ENCODE data around the gene NCLN. TPM values are rescaled to one million over a fixed set of nuclear protein-coding genes. Genes with fewer than 3 reads are reported as not detected.
"Not testable (repeated sequence)": the region's sequence is repeated elsewhere in the genome, so short reads cannot be mapped to it uniquely, and the experiment has no call there.

Gene NCLN
- total RNA-seq, 1 experiment from 2014 or later, result 143 TPM

DNA sequence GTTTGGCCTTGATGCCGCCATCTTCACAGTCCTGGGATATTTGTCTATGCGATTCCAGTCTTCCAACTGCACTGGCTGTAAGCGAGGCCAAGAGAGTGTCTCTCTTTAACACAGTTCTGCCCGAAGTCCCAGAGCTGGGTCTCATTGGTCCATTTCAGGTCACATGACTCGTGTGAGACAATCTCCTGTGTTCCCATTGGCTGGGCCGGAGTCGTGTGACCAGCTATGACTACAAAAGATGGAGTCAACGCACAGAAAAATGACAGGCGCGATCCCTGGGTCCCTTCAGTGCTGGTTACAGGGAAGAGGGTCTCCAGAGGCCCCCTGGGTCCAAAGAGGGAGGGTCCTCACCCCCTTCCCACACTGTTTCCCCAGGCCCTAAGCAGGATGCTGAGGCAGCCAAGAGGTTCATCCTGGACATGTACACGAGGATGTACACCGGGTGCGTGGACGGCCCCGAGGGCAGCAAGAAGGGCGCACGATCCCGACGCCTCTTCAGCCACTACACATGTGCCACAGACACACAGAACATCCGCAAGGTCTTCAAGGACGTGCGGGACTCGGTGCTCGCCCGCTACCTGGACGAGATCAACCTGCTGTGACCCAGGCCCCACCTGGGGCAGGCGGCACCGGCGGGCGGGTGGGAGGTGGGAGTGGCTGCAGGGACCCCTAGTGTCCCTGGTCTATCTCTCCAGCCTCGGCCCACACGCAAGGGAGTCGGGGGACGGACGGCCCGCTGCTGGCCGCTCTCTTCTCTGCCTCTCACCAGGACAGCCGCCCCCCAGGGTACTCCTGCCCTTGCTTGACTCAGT lies 23.1 kb upstream of the NCLN start:
- DNase-seq (ENCODE audit: low read depth in 1 of 2, low spot score in 2 of 2), result no peak
- no peaks in the 10 kb centered on the region for H3K9me3 ChIP-seq (replicated peaks)

DNA sequence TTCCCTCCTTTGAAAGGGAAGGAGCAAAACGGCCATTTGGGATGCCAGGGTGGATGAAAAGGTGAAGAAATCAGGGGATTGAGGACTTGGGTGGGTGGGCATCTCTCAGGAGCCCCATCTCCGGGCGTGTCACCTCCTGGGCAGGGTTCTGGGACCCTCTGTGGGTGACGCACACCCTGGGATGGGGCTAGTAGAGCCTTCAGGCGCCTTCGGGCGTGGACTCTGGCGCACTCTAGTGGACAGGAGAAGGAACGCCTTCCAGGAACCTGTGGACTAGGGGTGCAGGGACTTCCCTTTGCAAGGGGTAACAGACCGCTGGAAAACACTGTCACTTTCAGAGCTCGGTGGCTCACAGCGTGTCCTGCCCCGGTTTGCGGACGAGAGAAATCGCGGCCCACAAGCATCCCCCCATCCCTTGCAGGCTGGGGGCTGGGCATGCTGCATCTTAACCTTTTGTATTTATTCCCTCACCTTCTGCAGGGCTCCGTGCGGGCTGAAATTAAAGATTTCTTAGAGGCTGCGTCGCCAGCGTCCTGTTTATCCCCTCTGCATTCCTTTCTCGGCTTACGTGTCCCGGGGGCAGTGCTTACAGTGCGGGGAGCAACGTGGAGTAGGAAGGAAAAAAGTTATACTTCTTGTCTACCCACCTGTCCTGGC lies 22.4 kb upstream of the NCLN start:
- peaks cover 12% of the 10 kb centered on the region for H3K4me1 ChIP-seq (replicated peaks)
- H3K27me3 ChIP-seq (replicated peaks), result no peaks in the 10 kb centered on the region
- no peaks in the 10 kb centered on the region for H3K36me3 ChIP-seq
- peak; percentile 54 to 75 for DNase-seq (ENCODE audit: low read depth in 1 of 2, low spot score in 2 of 2)
- no peaks in the 10 kb centered on the region for H3K9me3 ChIP-seq (replicated peaks)
- no peak overlapping the region for H3K4me3 ChIP-seq
- H3K27ac ChIP-seq, result no peak overlapping the region

More for the DNA sequence above, 23.1 kb upstream of the NCLN start:
- peaks cover 12% of the 10 kb centered on the region for H3K4me1 ChIP-seq (replicated peaks)
- no peak overlapping the region for H3K4me3 ChIP-seq
- H3K27me3 ChIP-seq (replicated peaks), result no peaks in the 10 kb centered on the region
- H3K27ac ChIP-seq, result no peak overlapping the region
- H3K36me3 ChIP-seq, result no peaks in the 10 kb centered on the region

DNA sequence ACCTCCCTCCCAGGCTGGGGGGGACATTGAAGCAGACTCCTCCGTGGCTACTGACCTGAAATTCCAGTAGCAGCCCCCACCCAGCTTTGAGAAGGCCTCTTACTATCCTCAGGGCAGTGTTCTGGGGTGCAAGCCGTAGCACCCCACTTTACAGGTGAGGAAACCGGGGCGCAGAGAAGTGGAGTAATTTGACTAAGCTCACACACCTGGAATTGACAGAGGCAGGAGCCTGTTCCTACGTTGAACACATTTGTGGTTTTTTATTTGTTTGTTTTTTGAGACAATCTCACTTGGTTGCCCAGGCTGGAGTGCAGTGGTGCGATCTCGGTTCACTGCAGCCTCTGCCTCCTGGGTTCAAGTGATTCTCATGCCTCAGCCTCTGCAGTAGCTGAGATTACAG lies 21.8 kb upstream of the NCLN start:
- Histone ChIP-seq H3K4me1 (replicated peaks) (peaks cover 12% of the 10 kb centered on the region), H3K27me3 (replicated peaks) (no peaks in the 10 kb centered on the region), H3K4me3 (no peak overlapping the region), H3K36me3 (no peaks in the 10 kb centered on the region), H3K9me3 (replicated peaks) (no peaks in the 10 kb centered on the region), H3K27ac (no peak overlapping the region)
- no peak for DNase-seq (ENCODE audit: low read depth in 1 of 2, low spot score in 2 of 2)

DNA sequence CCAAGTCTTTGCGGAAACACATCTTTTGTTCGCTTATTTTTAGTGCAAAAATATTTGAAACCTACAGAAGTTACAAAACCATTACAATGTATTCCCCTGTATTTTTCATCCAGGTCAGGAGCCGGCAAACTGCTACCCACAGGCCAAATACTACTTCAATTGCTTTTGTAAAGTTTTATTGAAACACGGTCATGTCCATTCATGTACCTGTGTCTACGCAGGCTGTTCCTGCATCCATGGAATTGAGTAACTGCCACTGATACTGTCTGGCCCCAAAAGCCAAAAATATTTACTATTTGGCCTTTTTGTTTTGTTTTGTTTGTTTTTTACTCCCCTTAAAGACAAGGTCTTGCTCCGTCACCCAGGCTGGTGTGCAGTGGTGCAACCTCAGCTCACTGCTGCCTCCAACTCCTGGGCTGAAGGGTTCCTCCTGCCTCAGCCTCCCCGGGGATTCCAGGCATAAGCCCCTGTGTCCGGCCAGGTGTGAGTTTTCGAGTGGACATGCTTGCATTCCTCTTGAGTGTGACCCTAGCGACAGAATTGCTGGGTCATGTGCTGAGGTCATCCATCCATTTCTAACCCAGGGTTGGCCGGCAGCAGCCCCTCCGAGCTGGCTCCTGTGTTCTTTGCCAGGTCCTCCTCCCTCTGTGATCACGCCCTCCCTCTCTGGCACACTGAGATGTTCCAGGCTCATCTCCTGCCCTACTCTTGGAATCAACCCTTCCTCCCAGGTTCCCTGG lies 18.0 kb upstream of the NCLN start:
- DNase-seq (ENCODE audit: low read depth in 1 of 2, low spot score in 2 of 2), result no peak
- H3K9me3 ChIP-seq (replicated peaks), result no peaks in the 10 kb centered on the region
- H3K27me3 ChIP-seq (replicated peaks), result no peaks in the 10 kb centered on the region
- no peaks in the 10 kb centered on the region for H3K36me3 ChIP-seq
- H3K4me3 ChIP-seq, result no peak overlapping the region
- H3K4me1 ChIP-seq (replicated peaks), result peaks cover 18% of the 10 kb centered on the region
- H3K27ac ChIP-seq, result no peak overlapping the region

DNA sequence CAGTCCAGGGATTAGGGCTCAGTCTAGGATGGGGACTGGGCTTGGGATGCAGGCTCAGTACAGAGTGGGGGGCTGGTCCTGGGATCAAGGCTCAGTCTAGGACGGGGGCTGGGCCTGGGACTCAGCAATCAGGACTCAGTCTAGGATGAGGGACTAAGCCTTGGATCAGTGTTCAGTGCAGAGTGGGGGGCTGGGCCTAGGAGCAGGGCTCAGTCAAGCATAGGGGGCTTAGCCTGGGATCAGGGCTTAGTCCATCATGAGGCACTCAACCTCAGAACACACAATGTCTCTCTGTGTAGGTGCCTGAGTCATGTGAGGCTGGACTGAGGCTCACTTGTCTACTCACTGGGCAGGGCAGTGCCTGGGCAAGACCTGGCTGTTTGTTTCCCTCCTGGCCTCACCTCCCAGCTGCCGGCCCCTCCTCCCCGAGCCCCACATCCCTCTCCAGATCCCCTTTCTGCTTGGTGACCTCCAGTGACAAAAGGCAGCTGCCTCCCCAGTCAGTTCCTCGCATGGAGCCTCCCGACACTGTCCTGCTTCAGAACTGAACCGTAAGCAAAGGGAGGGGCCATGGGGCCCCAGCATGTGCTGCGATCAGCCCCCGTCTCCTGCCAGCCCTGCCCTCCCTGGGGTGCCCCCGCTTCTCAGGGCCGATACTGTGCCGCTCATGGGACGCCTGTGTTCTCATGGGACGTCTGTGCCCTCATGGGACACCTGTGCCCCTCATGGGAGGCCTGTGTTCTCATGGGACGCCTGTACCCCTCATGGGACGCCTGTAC lies 13.6 kb upstream of the NCLN start:
- no peak overlapping the region for H3K27ac ChIP-seq
- no peak overlapping the region for H3K4me3 ChIP-seq
- no peaks in the 10 kb centered on the region for H3K9me3 ChIP-seq (replicated peaks)
- no peaks in the 10 kb centered on the region for H3K27me3 ChIP-seq (replicated peaks)
- H3K36me3 ChIP-seq, result no peaks in the 10 kb centered on the region
- H3K4me1 ChIP-seq (replicated peaks), result peaks cover 19% of the 10 kb centered on the region
- DNase-seq (ENCODE audit: low read depth in 1 of 2, low spot score in 2 of 2), result no peak

DNA sequence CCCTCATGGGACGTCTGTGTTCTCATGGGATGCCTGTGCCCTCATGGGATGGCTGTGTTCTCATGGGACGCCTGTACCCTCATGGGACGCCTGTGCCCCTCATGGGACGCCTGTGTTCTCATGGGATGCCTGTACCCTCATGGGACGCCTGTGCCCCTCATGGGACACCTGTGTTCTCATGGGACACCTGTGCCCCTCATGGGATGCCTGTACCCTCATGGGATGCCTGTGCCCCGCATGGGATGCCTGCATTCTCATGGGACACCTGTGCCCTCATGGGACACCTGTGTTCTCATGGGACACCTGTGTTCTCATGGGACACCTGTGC lies 13.1 kb upstream of the NCLN start:
- H3K27me3 ChIP-seq (replicated peaks); H3K36me3 ChIP-seq; H3K4me3 ChIP-seq; H3K9me3 ChIP-seq (replicated peaks); H3K27ac ChIP-seq; DNase-seq (ENCODE audit: low read depth in 1 of 2, low spot score in 2 of 2): not testable (repeated sequence)
- H3K4me1 ChIP-seq (replicated peaks), result peaks cover 24% of the 10 kb centered on the region

DNA sequence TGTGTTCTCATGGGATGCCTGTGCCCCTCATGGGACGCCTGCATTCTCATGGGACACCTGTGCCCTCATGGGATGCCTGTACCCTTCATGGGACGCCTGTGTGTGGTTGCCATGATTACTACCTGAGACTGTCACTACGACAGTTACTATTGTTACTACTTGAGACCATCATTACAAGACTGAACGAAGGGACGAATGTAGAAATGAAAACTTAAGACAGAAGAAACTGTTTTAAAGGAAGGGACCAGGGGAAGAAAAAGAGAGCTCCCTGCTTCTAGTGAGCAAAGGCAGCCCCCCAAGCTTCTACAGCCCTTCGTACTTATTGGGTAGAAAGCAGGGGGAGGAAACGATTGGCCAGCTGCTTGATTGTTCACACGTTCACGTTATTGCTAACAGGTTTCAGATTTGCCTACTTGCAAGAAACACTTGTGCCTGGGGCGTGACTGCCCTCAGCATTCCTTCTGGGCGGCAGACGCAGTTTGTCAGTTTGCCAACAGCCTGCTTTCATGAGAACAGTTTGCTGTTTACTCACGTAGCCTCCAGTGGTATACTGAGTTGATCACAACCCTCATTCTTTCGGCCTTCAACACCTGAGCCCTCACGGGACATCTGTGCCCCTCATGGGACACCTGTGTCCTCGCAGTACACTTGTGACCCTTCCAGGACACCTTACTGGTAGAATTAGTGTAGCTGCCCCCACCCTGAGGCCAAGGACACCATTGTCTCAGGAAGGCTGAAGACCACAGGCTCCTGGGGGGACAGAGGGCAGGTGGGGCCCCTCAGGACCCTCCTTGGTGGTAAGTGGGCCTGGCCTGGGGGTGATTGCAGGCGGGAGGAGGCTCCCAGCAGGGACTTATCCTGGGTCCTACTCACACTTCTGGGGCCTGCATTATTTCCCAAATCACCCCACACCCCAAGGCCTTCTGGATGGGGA lies 9.7 kb upstream of the NCLN start:
- no peak overlapping the region for H3K4me3 ChIP-seq
- H3K9me3 ChIP-seq (replicated peaks), result no peaks in the 10 kb centered on the region
- H3K36me3 ChIP-seq, result no peaks in the 10 kb centered on the region
- H3K27me3 ChIP-seq (replicated peaks), result no peaks in the 10 kb centered on the region
- H3K27ac ChIP-seq, result peak overlapping the region; percentile 86
- DNase-seq (ENCODE audit: low read depth in 1 of 2, low spot score in 2 of 2), result peak; percentile 64 to 86
- peaks cover 19% of the 10 kb centered on the region for H3K4me1 ChIP-seq (replicated peaks)

DNA sequence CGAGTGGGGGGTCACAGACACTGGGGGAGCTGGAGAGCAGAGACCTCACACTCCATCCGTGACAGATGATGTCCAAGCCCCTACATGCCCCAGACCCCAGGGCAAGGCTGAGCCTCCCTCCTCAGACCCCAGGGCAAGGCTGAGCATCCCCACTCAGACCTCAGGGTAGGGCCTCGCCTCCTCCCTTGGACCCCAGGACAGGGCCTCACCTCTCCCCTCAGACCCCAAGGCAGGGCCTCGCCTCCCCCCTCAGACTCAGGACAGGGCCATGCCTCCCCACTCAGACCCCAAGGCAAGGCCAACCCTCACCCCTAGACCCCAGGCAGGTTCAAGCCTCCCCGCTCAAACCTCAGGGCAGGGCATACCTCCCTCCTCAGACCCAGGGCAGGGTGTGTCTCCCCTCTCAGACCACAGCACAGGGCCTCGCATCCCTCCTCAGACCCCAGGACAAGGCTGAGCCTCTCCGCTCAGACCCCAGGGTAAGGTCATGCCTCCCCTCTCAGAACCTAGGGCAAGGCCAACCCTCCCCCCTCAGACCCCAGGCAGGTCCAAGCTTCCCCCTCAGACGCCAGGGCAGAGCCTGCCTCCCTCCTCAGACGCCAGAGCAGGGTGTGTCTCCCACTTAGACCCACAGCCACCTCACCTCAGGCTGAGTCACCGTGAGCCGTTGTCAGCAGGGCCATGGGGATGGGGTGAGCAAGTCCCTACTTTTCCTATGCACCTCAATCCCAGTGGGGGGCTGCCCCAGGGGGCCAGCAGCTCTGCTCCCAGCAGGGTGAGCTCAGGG lies 8.8 kb upstream of the NCLN start:
- Histone ChIP-seq H3K36me3 (no peaks in the 10 kb centered on the region), H3K4me1 (replicated peaks) (peaks cover 19% of the 10 kb centered on the region), H3K27me3 (replicated peaks) (no peaks in the 10 kb centered on the region), H3K27ac (peak overlapping the region; percentile 86), H3K9me3 (replicated peaks) (no peaks in the 10 kb centered on the region), H3K4me3 (no peak overlapping the region)
- DNase-seq (ENCODE audit: low read depth in 1 of 2, low spot score in 2 of 2), result peak; percentile 72 to 87

DNA sequence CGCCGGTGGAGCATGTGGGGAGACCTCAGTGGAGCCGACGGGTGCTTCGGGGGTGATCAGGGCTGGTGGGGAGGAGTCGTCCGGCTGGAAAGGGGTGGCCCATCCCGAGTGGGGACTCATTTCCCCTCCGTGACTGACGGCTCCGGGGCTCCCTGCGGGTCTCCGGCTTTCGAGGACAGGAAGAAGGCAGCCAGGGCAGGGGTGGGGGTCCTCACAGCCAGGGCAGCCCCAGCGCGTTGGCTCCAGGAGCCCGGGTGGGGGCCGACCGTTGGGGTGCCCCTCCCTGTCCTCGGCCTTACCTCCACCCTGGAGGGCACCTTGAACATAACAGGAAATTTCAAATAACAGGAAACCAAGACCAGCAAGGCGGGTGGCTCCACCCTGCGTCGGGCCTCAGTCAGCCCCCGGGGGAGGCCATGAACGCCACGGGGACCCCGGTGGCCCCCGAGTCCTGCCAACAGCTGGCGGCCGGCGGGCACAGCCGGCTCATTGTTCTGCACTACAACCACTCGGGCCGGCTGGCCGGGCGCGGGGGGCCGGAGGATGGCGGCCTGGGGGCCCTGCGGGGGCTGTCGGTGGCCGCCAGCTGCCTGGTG lies 7.3 kb upstream of the NCLN start, which contains the start of gene S1PR4:
S1PR4 (plus strand) TSS at position 393 of the 596 bp plus-strand sequence; CDS start at position 417, 24 bp downstream.
- no peaks in the 10 kb centered on the region for H3K27me3 ChIP-seq (replicated peaks)

DNA sequence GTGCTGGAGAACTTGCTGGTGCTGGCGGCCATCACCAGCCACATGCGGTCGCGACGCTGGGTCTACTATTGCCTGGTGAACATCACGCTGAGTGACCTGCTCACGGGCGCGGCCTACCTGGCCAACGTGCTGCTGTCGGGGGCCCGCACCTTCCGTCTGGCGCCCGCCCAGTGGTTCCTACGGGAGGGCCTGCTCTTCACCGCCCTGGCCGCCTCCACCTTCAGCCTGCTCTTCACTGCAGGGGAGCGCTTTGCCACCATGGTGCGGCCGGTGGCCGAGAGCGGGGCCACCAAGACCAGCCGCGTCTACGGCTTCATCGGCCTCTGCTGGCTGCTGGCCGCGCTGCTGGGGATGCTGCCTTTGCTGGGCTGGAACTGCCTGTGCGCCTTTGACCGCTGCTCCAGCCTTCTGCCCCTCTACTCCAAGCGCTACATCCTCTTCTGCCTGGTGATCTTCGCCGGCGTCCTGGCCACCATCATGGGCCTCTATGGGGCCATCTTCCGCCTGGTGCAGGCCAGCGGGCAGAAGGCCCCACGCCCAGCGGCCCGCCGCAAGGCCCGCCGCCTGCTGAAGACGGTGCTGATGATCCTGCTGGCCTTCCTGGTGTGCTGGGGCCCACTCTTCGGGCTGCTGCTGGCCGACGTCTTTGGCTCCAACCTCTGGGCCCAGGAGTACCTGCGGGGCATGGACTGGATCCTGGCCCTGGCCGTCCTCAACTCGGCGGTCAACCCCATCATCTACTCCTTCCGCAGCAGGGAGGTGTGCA lies 6.6 kb upstream of the NCLN start:
- DNase-seq (ENCODE audit: low read depth in 1 of 2, low spot score in 2 of 2), result peak in 1 of 2 experiments; percentile 45
- Histone ChIP-seq H3K27me3 (replicated peaks) (no peaks in the 10 kb centered on the region), H3K36me3 (no peaks in the 10 kb centered on the region), H3K4me3 (no peak overlapping the region), H3K27ac (no peak overlapping the region), H3K4me1 (replicated peaks) (peaks cover 19% of the 10 kb centered on the region), H3K9me3 (replicated peaks) (no peaks in the 10 kb centered on the region)

More for the DNA sequence above, 7.3 kb upstream of the NCLN start, which contains the start of gene S1PR4:
- peaks cover 19% of the 10 kb centered on the region for H3K4me1 ChIP-seq (replicated peaks)
- no peaks in the 10 kb centered on the region for H3K9me3 ChIP-seq (replicated peaks)
- no peaks in the 10 kb centered on the region for H3K36me3 ChIP-seq
- peak in 1 of 2 experiments; percentile 47 for DNase-seq (ENCODE audit: low read depth in 1 of 2, low spot score in 2 of 2)
- no peak within 1 kb of the TSS for H3K4me3 ChIP-seq
- H3K27ac ChIP-seq, result no peak within 1 kb of the TSS

DNA sequence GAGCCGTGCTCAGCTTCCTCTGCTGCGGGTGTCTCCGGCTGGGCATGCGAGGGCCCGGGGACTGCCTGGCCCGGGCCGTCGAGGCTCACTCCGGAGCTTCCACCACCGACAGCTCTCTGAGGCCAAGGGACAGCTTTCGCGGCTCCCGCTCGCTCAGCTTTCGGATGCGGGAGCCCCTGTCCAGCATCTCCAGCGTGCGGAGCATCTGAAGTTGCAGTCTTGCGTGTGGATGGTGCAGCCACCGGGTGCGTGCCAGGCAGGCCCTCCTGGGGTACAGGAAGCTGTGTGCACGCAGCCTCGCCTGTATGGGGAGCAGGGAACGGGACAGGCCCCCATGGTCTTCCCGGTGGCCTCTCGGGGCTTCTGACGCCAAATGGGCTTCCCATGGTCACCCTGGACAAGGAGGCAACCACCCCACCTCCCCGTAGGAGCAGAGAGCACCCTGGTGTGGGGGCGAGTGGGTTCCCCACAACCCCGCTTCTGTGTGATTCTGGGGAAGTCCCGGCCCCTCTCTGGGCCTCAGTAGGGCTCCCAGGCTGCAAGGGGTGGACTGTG lies 5.9 kb upstream of the NCLN start:
- no peaks in the 10 kb centered on the region for H3K36me3 ChIP-seq
- H3K4me1 ChIP-seq (replicated peaks), result peaks cover 20% of the 10 kb centered on the region
- H3K27me3 ChIP-seq (replicated peaks), result no peaks in the 10 kb centered on the region
- no peak for DNase-seq (ENCODE audit: low read depth in 1 of 2, low spot score in 2 of 2)
- no peak overlapping the region for H3K4me3 ChIP-seq
- no peaks in the 10 kb centered on the region for H3K9me3 ChIP-seq (replicated peaks)
- H3K27ac ChIP-seq, result no peak overlapping the region
